Activated CD4-positive, alpha-beta T cell treated with anti-CD3 and anti-CD28 coated beads, Interleukin-2, amount 50 U/mL, for 16 hours (primary cell): ENCODE measurements around the gene HMX3.
"Not testable (repeated sequence)": the region's sequence is repeated elsewhere in the genome, so short reads cannot be mapped to it uniquely, and the experiment has no call there.

Source experiments
- DNase-seq: peaks from one replicate; pipeline ENCODE4 v3.0.0-alpha.2; 2020

The HMX3 gene

GRCh38 chr10:123149162-123149567, 13.4 kb downstream of the HMX3 start:
- no peak for DNase-seq

- peak; percentile 42 for DNase-seq
These were observed 13.9 kb downstream of the HMX3 start for GRCh38 chr10:123149568-123150270.

GRCh38 chr10:123150271-123150985, 14.7 kb downstream of the HMX3 start:
- DNase-seq = no peak

- DNase-seq = peak; percentile 38
These were observed 15.4 kb downstream of the HMX3 start for GRCh38 chr10:123150986-123151736.

- DNase-seq = no peak
These were observed 16.0 kb downstream of the HMX3 start for GRCh38 chr10:123151737-123152135.

GRCh38 chr10:123153486-123154091, 17.8 kb downstream of the HMX3 start:
- no peak for DNase-seq

- peak; percentile 99 for DNase-seq
These were observed 18.4 kb downstream of the HMX3 start, which contains the start of gene BUB3 for GRCh38 chr10:123154092-123154710. Gene BUB3, plus strand, starts transcription at chr10:123154402. Its CDS starts 516 bp downstream, at chr10:123154918.

GRCh38 chr10:123154711-123155505, 19.1 kb downstream of the HMX3 start:
- peak; percentile 66 for DNase-seq

- no peak for DNase-seq
These were observed 20.3 kb downstream of the HMX3 start for GRCh38 chr10:123156078-123156477.

GRCh38 chr10:123157210-123157609, 21.4 kb downstream of the HMX3 start:
- DNase-seq = no peak

- DNase-seq = no peak
These were observed 22.9 kb downstream of the HMX3 start for GRCh38 chr10:123158682-123159081.

- peak; percentile 56 for DNase-seq
These were observed 24.7 kb downstream of the HMX3 start for GRCh38 chr10:123160311-123160980.

GRCh38 chr10:123164319-123164718, 28.5 kb downstream of the HMX3 start:
- no peak for DNase-seq

GRCh38 chr10:123165445-123166072, 29.8 kb downstream of the HMX3 start:
- DNase-seq = no peak

- DNase-seq = no peak
These were observed 30.8 kb downstream of the HMX3 start for GRCh38 chr10:123166618-123167017.

GRCh38 chr10:123170961-123171360, 35.2 kb downstream of the HMX3 start:
- DNase-seq = no peak

- not testable (repeated sequence) for DNase-seq
These were observed 35.8 kb downstream of the HMX3 start for GRCh38 chr10:123171616-123172015.

- no peak for DNase-seq
These were observed 39.9 kb downstream of the HMX3 start for GRCh38 chr10:123175389-123176387.

- DNase-seq = not testable (repeated sequence)
These were observed 42.6 kb downstream of the HMX3 start for GRCh38 chr10:123178390-123178789.
